Activated CD4-positive, alpha-beta T cell treated with anti-CD3 and anti-CD28 coated beads, Interleukin-2, Interleukin-4, amounts not matched to agents 100 ng/mL and 50 ng/mL, durations not matched to agents 16 hours and 8 hours (primary cell): ENCODE results near the gene AOC3.

Source experiments
- DNase-seq: peaks from one replicate; pipeline ENCODE4 v3.0.0-alpha.2; 2020; ENCODE audit warnings: low spot score

The AOC3 gene

GRCh38 chr17:42850954-42851353 lies at the start of gene AOC3:
AOC3 (plus strand) TSS chr17:42851199; CDS start chr17:42851344, 145 bp downstream.
- no peak for DNase-seq

GRCh38 chr17:42803074-42803883 lies 47.7 kb upstream of the AOC3 start:
- DNase-seq, result no peak

GRCh38 chr17:42804918-42805367 lies 46.1 kb upstream of the AOC3 start:
- no peak for DNase-seq

- no peak for DNase-seq
These were observed 44.8 kb upstream of the AOC3 start for GRCh38 chr17:42806249-42806648.

GRCh38 chr17:42809250-42809649 lies 41.7 kb upstream of the AOC3 start:
- no peak for DNase-seq

- no peak for DNase-seq
These were observed 36.2 kb upstream of the AOC3 start for GRCh38 chr17:42814633-42815399.

- DNase-seq, result no peak
These were observed 33.1 kb upstream of the AOC3 start for GRCh38 chr17:42817866-42818265.

GRCh38 chr17:42818379-42818778 lies 32.6 kb upstream of the AOC3 start:
- DNase-seq, result no peak

GRCh38 chr17:42819939-42820535 lies 31.0 kb upstream of the AOC3 start:
- peak; percentile 70 for DNase-seq

GRCh38 chr17:42821176-42821575 lies 29.8 kb upstream of the AOC3 start:
- no peak for DNase-seq

- no peak for DNase-seq
These were observed 23.5 kb upstream of the AOC3 start for GRCh38 chr17:42827472-42827871.

GRCh38 chr17:42830971-42831370 lies 20.0 kb upstream of the AOC3 start:
- DNase-seq, result no peak

GRCh38 chr17:42832213-42832933 lies 18.6 kb upstream of the AOC3 start:
- no peak for DNase-seq

- DNase-seq, result peak; percentile 92
These were observed 17.8 kb upstream of the AOC3 start, which contains the start of gene PSME3 for GRCh38 chr17:42832934-42833766. PSME3 (plus strand) TSS chr17:42833397; CDS start chr17:42833632, 235 bp downstream.

- peak; percentile 6 for DNase-seq
These were observed 17.1 kb upstream of the AOC3 start for GRCh38 chr17:42833767-42834422.

- no peak for DNase-seq
These were observed 15.3 kb upstream of the AOC3 start for GRCh38 chr17:42835732-42836131.

- DNase-seq, result no peak
These were observed 8.9 kb upstream of the AOC3 start for GRCh38 chr17:42841975-42842685.

- no peak for DNase-seq
These were observed 7.6 kb upstream of the AOC3 start for GRCh38 chr17:42843358-42843934.

GRCh38 chr17:42844271-42844670 lies 6.7 kb upstream of the AOC3 start, which contains the start of gene AOC2:
AOC2 (plus strand) TSS chr17:42844580; CDS start chr17:42844627, 47 bp downstream.
- no peak for DNase-seq
